KBM-7 (cell line): ENCODE data around the gene ASPN.

Experiments used
- DNase-seq: peaks from one replicate; pipeline ENCODE4 v3.0.0-alpha.2; 2015
- in situ Hi-C: fragments of 300-500 bp; cut with MboI; formaldehyde crosslinking; loops from 2 replicates; pipeline ENCODE4 v1.14.3; 2020; ENCODE audit warnings: low sequenced_read_pairs, low pct_unique_long_range_greater_than_20kb, mixed read lengths

Gene ASPN

GRCh38 chr9:92482329-92482728 lies at the start of gene ASPN:
ASPN (minus strand) TSS chr9:92482506.
- no peak for DNase-seq
- in situ Hi-C loops: no loop called here

- no peak for DNase-seq
- in situ Hi-C loops: no loop called here
Observed at GRCh38 chr9:92530893-92531292, 48.6 kb upstream of the ASPN start.

- in situ Hi-C loops: no loop called here
- no peak for DNase-seq
Observed at GRCh38 chr9:92529124-92529523, 46.8 kb upstream of the ASPN start.

GRCh38 chr9:92528522-92528849 lies 46.2 kb upstream of the ASPN start:
- DNase-seq: no peak
- in situ Hi-C loops: no loop called here

- no peak for DNase-seq
- in situ Hi-C loops: no loop called here
Observed at GRCh38 chr9:92527832-92528521, 45.7 kb upstream of the ASPN start.

- in situ Hi-C loops: no loop called here
- no peak for DNase-seq
Observed at GRCh38 chr9:92527291-92527828, 45.1 kb upstream of the ASPN start.

GRCh38 chr9:92525306-92525705 lies 43.0 kb upstream of the ASPN start:
- in situ Hi-C loops: no loop called here
- DNase-seq: no peak

GRCh38 chr9:92524881-92525280 lies 42.6 kb upstream of the ASPN start:
- no peak for DNase-seq
- in situ Hi-C loops: no loop called here

GRCh38 chr9:92522983-92523970 lies 41.0 kb upstream of the ASPN start:
- in situ Hi-C loops: no loop called here

GRCh38 chr9:92520837-92521236 lies 38.5 kb upstream of the ASPN start:
- in situ Hi-C loops: no loop called here

More at GRCh38 chr9:92522983-92523970, 41.0 kb upstream of the ASPN start:
- no peak for DNase-seq

GRCh38 chr9:92518199-92518598 lies 35.9 kb upstream of the ASPN start:
- in situ Hi-C loops: no loop called here
- no peak for DNase-seq

More at GRCh38 chr9:92520837-92521236, 38.5 kb upstream of the ASPN start:
- DNase-seq: no peak

GRCh38 chr9:92517046-92517445 lies 34.7 kb upstream of the ASPN start:
- DNase-seq: no peak
- in situ Hi-C loops: no loop called here

- in situ Hi-C loops: no loop called here
- no peak for DNase-seq
Observed at GRCh38 chr9:92516521-92516920, 34.2 kb upstream of the ASPN start.

- DNase-seq: no peak
- in situ Hi-C loops: no loop called here
Observed at GRCh38 chr9:92514635-92515034, 32.3 kb upstream of the ASPN start.

GRCh38 chr9:92513349-92513748 lies 31.0 kb upstream of the ASPN start:
- DNase-seq: no peak
- in situ Hi-C loops: no loop called here

- in situ Hi-C loops: no loop called here
Observed at GRCh38 chr9:92512622-92513021, 30.3 kb upstream of the ASPN start.

GRCh38 chr9:92510747-92511146 lies 28.4 kb upstream of the ASPN start:
- in situ Hi-C loops: no loop called here
- no peak for DNase-seq

More at GRCh38 chr9:92512622-92513021, 30.3 kb upstream of the ASPN start:
- no peak for DNase-seq

- DNase-seq: no peak
- in situ Hi-C loops: no loop called here
Observed at GRCh38 chr9:92509050-92509449, 26.7 kb upstream of the ASPN start.

GRCh38 chr9:92508018-92508820 lies 25.9 kb upstream of the ASPN start:
- DNase-seq: no peak
- in situ Hi-C loops: no loop called here
